Right atrium auricular region (tissue), 2 donors: ENCODE measurements around the gene TCAF1. TPM values are rescaled to one million over a fixed set of nuclear protein-coding genes. Genes with fewer than 3 reads are reported as not detected.
"Not testable (repeated sequence)": the region's sequence is repeated elsewhere in the genome, so short reads cannot be mapped to it uniquely, and the experiment has no call there.

Experiments used
- DNase-seq: peaks from one replicate; pipeline ENCODE4 v3.0.0-alpha.2; 2019; ENCODE audit warnings: low spot score
- H3K27ac ChIP-seq, 2 donors: fragments of 200-600 bp; sonication (generic); 1 replicate in 1 of 2; 2 replicates in 1 of 2; pipeline ENCODE4 v1.5.1; 2016 to 2019
- H3K27me3 ChIP-seq, 2 donors: fragments of 200-600 bp; sonication (generic); one replicate each; pipeline versions ENCODE4 v1.5.1 to v1.6.0; 2017 to 2019
- H3K36me3 ChIP-seq: fragments of 200-600 bp; sonication (generic); one replicate; pipeline ENCODE4 v1.5.1; 2016
- H3K4me1 ChIP-seq, 2 donors: fragments of 200-600 bp; sonication (generic); one replicate each; pipeline versions ENCODE4 v1.5.1 to v1.6.0; 2017 to 2019
- H3K4me3 ChIP-seq, 2 donors: fragments of 200-600 bp; sonication (generic); 1 replicate in 1 of 2; 2 replicates in 1 of 2; pipeline ENCODE4 v1.5.1; 2017 to 2019; ENCODE audit warnings: mild to moderate bottlenecking in 1 of 2, moderate library complexity in 1 of 2
- H3K9me3 ChIP-seq, 2 donors: fragments of 200-600 bp; sonication (generic); one replicate each; pipeline ENCODE4 v1.5.1; 2019
- CTCF ChIP-seq, 2 donors: fragments of 200-600 bp; sonication (generic); IDR thresholded peaks; one replicate each; pipeline ENCODE4 v1.5.1; 2019; ENCODE audit warnings: antibody characterized with exemption in 2 of 2
- total RNA-seq, 2 donors: library from RNA; depleted of rRNA; stranded (reverse); fragments of >200 nt; gene quantifications; one replicate each; pipeline ENCODE4 v1.1.0, GENCODE V29; 2016

TCAF1 gene
- total RNA-seq, 2 donors from 2014 or later, result 27.9 to 32.1 TPM

DNA sequence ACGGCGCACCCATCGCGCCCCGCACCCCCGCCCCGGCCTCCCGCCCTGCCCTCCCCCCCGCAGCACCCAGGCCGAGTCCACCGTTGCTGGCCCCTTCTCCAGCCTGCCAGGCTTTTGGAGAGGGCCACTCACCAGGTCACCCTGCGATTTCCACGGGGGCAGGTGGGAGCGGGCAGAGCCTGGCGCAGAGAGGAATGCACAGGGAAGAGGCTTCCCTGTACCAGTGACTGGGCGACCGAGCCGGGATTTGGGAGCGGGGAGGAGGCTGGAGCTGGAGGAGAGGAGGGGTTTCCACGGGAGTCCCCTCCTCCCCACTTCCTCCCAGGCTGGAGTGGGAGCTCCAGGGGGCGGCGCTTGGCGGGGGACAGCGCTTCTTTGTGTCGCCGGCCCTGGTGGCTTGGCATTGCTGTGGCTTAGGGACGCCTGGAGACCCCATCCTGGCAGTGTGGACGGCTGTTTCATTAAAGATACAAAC lies 19.3 kb downstream of the TCAF1 start:
- DNase-seq, result peak; percentile 72
- Histone ChIP-seq H3K9me3 (no peaks in the 10 kb centered on the region), H3K27me3 (no peaks in the 10 kb centered on the region), H3K27ac (peak overlapping the region; percentile 75 to 85), H3K4me1 (peaks cover 0 to 21% of the 10 kb centered on the region in 2 donors), H3K4me3 (peak overlapping the region; percentile 55 to 74), H3K36me3 (no peaks in the 10 kb centered on the region)
- no peak for TF ChIP-seq CTCF (IDR thresholded peaks at IDR 0.05)

GRCh38 chr7:143882020-143882603 lies 19.9 kb downstream of the TCAF1 start:
- no peaks in the 10 kb centered on the region for H3K36me3 ChIP-seq
- H3K4me1 ChIP-seq, result peaks cover 0 to 21% of the 10 kb centered on the region in 2 donors
- H3K4me3 ChIP-seq, result peak overlapping the region; percentile 55 to 74
- no peaks in the 10 kb centered on the region for H3K27me3 ChIP-seq
- H3K9me3 ChIP-seq, result no peaks in the 10 kb centered on the region
- peak; percentile 75 for DNase-seq
- peak overlapping the region; percentile 75 to 85 for H3K27ac ChIP-seq
- no peak for TF ChIP-seq CTCF (IDR thresholded peaks at IDR 0.05)

DNA sequence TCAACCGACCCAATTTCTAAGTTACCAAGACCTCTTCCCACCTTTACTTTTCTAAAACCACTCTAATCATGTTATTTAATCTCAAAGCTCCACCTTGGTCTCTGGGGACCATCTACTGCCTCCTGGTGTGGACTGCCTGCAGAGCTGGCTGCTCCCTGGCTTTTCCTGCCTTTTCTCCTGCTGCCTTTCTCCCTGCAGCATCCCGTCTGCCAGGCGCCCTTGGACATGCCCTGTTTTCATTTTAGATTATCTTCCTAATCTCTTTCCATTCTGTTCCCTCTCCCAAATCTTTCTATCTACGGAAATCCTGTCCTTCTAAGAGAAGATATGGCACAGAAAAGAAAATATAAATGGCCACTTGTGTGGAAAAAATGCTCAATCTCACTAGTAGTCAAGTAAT lies 23.1 kb downstream of the TCAF1 start:
- H3K27ac ChIP-seq, result no peak overlapping the region
- H3K9me3 ChIP-seq, result no peaks in the 10 kb centered on the region
- no peak overlapping the region for H3K4me3 ChIP-seq
- peaks cover 13% of the 10 kb centered on the region for H3K36me3 ChIP-seq
- DNase-seq, result no peak
- peaks cover 0 to 12% of the 10 kb centered on the region in 2 donors for H3K4me1 ChIP-seq
- no peaks in the 10 kb centered on the region for H3K27me3 ChIP-seq
- no peak for TF ChIP-seq CTCF (IDR thresholded peaks at IDR 0.05)

- Histone ChIP-seq H3K4me1 (peaks cover 0 to 10% of the 10 kb centered on the region in 2 donors), H3K27ac (no peak overlapping the region), H3K36me3 (peaks cover 13% of the 10 kb centered on the region), H3K4me3 (no peak overlapping the region), H3K9me3 (no peaks in the 10 kb centered on the region), H3K27me3 (no peaks in the 10 kb centered on the region)
- no peak for DNase-seq
- TF ChIP-seq CTCF (IDR thresholded peaks at IDR 0.05), result no peak
Observed at GRCh38 chr7:143877098-143877497, 24.9 kb downstream of the TCAF1 start.

DNA sequence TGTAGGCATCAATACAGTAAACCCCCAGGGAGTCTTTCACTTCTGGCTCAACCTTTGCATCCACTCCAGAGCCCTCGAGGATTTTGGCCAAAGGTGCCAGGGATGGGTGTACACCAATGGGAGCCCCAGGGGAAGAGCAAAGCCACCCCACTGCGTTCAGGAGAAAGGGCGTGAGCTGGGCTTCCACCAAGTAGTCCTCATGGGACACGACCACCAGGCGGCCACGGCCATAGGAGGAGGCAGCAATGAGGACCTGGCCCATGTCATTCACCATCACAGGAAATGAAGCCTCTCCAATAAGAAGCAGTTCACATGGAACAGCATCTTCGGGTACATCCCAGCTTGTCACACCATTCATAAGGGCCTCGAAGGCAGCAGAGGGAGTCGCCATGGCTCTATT lies 25.8 kb downstream of the TCAF1 start:
- H3K4me3 ChIP-seq, result no peak overlapping the region
- TF ChIP-seq CTCF (IDR thresholded peaks at IDR 0.05), result no peak

GRCh38 chr7:143873242-143873641 lies 28.7 kb downstream of the TCAF1 start:
- H3K27ac ChIP-seq, DNase-seq, H3K27me3 ChIP-seq, H3K9me3 ChIP-seq, H3K4me3 ChIP-seq, H3K4me1 ChIP-seq: not testable (repeated sequence)
- H3K36me3 ChIP-seq, result peaks cover 13% of the 10 kb centered on the region

More for the DNA sequence above, 25.8 kb downstream of the TCAF1 start:
- H3K36me3 ChIP-seq, result peaks cover 13% of the 10 kb centered on the region
- no peaks in the 10 kb centered on the region for H3K27me3 ChIP-seq
- H3K9me3 ChIP-seq, result no peaks in the 10 kb centered on the region
- no peak overlapping the region for H3K27ac ChIP-seq
- H3K4me1 ChIP-seq, result peaks cover 0 to 1% of the 10 kb centered on the region in 2 donors
- no peak for DNase-seq

- DNase-seq, H3K27me3 ChIP-seq, H3K27ac ChIP-seq, H3K9me3 ChIP-seq, H3K4me1 ChIP-seq, H3K4me3 ChIP-seq: not testable (repeated sequence)
- peaks cover 13% of the 10 kb centered on the region for H3K36me3 ChIP-seq
Observed at GRCh38 chr7:143871534-143871933, 30.4 kb downstream of the TCAF1 start.

DNA sequence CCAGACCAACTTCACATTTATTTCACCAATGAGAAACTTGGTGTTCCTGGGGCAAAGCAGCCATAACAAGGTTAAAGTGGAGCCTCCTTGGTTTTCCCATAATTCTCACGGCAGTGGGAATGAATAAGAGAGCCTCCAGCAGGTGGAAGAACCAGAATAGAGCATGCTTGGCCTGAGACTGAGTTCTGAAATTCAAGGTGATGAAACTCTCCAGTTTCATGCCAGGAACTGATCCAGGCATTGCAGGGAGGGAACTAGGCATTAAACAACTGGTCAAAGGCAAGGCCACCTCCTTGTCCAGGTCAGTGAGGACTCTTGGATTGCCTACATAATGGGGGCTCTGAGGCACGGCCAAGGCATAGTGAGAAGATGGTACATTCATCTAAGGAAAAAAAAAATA lies 44.0 kb downstream of the TCAF1 start:
- not testable (repeated sequence) for H3K9me3 ChIP-seq, H3K4me1 ChIP-seq, H3K27me3 ChIP-seq, H3K27ac ChIP-seq, DNase-seq, H3K4me3 ChIP-seq, H3K36me3 ChIP-seq

GRCh38 chr7:143855443-143855842 lies 46.5 kb downstream of the TCAF1 start:
- H3K4me1 ChIP-seq, H3K27ac ChIP-seq, H3K36me3 ChIP-seq, DNase-seq, H3K4me3 ChIP-seq, H3K9me3 ChIP-seq, H3K27me3 ChIP-seq: not testable (repeated sequence)
